HCT116 (cell line): ENCODE measurements around the gene NEO1. TPM values are rescaled to one million over a fixed set of nuclear protein-coding genes. Genes with fewer than 3 reads are reported as not detected.

Experiments used
- ATAC-seq: fragments of 200-7000 bp; cut with Tn5 transposase; 2 replicates; pipeline ENCODE4 v1.9.1; 2020; ENCODE audit warnings: mild to moderate bottlenecking, moderate library complexity
- BruUV-seq: library from RNA; stranded (reverse); fragments of 400-500 nt; replicated peaks from 2 replicates; lab custom pipeline; 2021; lab: Mats Ljungman, UMichigan
- CTCF ChIA-PET: fragments of 300-600 bp; sonication (Branson Sonifier 250); formaldehyde crosslinking; loops from one replicate; lab custom pipeline; 2021; ENCODE audit warnings: antibody characterized with exemption; lab: Charles Lee
- POLR2A ChIA-PET: fragments of 300-600, 350-600 bp; sonication (Branson Sonifier 250); formaldehyde crosslinking; loops from one replicate; lab custom pipeline; 2021; ENCODE audit warnings: antibody characterized with exemption; lab: Charles Lee
- RAD21 ChIA-PET, 2 experiments: fragments of 300-600 bp; sonication (Branson Sonifier 250); formaldehyde crosslinking; loops; one replicate each; lab custom pipeline; 2023; ENCODE audit warnings: low total read pairs in 2 of 2; ENCODE audit not compliant: uncharacterized antibody in 2 of 2, unreplicated experiment in 2 of 2, low non-redundant PET in 1 of 2; lab: Charles Lee
- DNase-seq: peaks from one replicate; pipeline ENCODE4 v3.0.0-alpha.2; 2010; ENCODE audit warnings: low read depth, low spot score
- H2AFZ ChIP-seq: fragments of 200-600 bp; shearing (Covaris generic), sonication (generic); 2 replicates; pipeline ENCODE4 v1.6.1; 2017; ENCODE audit warnings: low read depth, mixed run types, mixed read lengths, antibody characterized with exemption, low read length; ENCODE audit not compliant: poor library complexity, severe bottlenecking
- H3K27ac ChIP-seq: 2 replicates; pipeline ENCODE4 v1.5.1; 2012; ENCODE audit warnings: low read depth, low read length
- H3K27me3 ChIP-seq: fragments of 200-600 bp; sonication (generic); 2 replicates; pipeline ENCODE4 v1.6.1; 2016; ENCODE audit warnings: mixed run types, low read length, mixed read lengths; ENCODE audit not compliant: insufficient read depth
- H3K36me3 ChIP-seq, 2 experiments: fragments of 200-500 bp in 1 of 2; fragments of 200-600 bp in 1 of 2; sonication (Bioruptor generic) in 1 of 2; sonication (generic) in 1 of 2; 2 replicates each; pipeline versions ENCODE4 v1.5.1 to v1.6.1; 2014 to 2016; ENCODE audit warnings: low read length in 2 of 2, inconsistent platforms in 1 of 2, mixed read lengths in 1 of 2, mixed run types in 1 of 2; ENCODE audit not compliant: insufficient read depth in 2 of 2, control insufficient read depth in 1 of 2
- H3K4me1 ChIP-seq, 2 experiments: fragments of 200-600 bp in 1 of 2; sonication (generic) in 1 of 2; 2 replicates each; pipeline versions ENCODE4 v1.5.1 to v1.6.1; 2012 to 2017; ENCODE audit warnings: low read length in 2 of 2, inconsistent platforms in 1 of 2, mild to moderate bottlenecking in 1 of 2, mixed read lengths in 1 of 2, mixed run types in 1 of 2, moderate library complexity in 1 of 2; ENCODE audit not compliant: insufficient read depth in 2 of 2, control insufficient read depth in 1 of 2
- H3K4me2 ChIP-seq: fragments of 200-600 bp; sonication (generic); 2 replicates; pipeline ENCODE4 v1.6.1; 2017; ENCODE audit warnings: mixed run types, low read length, mixed read lengths
- H3K4me3 ChIP-seq, 2 experiments: fragments of 200-600 bp in 1 of 2; sonication (generic) in 1 of 2; replicated peaks in 1 of 2; 2 replicates each; pipeline ENCODE4 v1.5.1; 2011 to 2016; ENCODE audit warnings: low read length in 2 of 2, control low read depth in 1 of 2, low read depth in 1 of 2, mild to moderate bottlenecking in 1 of 2, mixed read lengths in 1 of 2, mixed run types in 1 of 2
- H3K79me2 ChIP-seq: fragments of 200-600 bp; sonication (generic); 2 replicates; pipeline ENCODE4 v1.6.1; 2017; ENCODE audit warnings: mild to moderate bottlenecking, mixed run types, low read length, moderate library complexity, mixed read lengths; ENCODE audit not compliant: insufficient read depth
- H3K9ac ChIP-seq: fragments of 200-600 bp; sonication (generic); 2 replicates; pipeline ENCODE4 v1.6.1; 2016; ENCODE audit warnings: low read length, mixed read lengths
- H3K9me2 ChIP-seq: fragments of 200-600 bp; sonication (generic), shearing (Covaris generic); 2 replicates; pipeline ENCODE4 v1.6.1; 2017; ENCODE audit warnings: mixed run types, mild to moderate bottlenecking, moderate library complexity; ENCODE audit not compliant: insufficient read depth
- H3K9me3 ChIP-seq, 2 experiments: fragments of 200-500 bp in 1 of 2; fragments of 200-600 bp in 1 of 2; sonication (Bioruptor generic) in 1 of 2; sonication (generic) in 1 of 2; 2 replicates each; pipeline ENCODE4 v1.6.1; 2014 to 2017; ENCODE audit warnings: low read length in 2 of 2, mixed read lengths in 2 of 2, inconsistent platforms in 1 of 2, low read depth in 1 of 2, mild to moderate bottlenecking in 1 of 2, mixed run types in 1 of 2, moderate library complexity in 1 of 2; ENCODE audit not compliant: control insufficient read depth in 1 of 2, insufficient read depth in 1 of 2
- H4K20me1 ChIP-seq: fragments of 200-600 bp; sonication (generic), shearing (Covaris generic); 2 replicates; pipeline ENCODE4 v1.6.1; 2017; ENCODE audit warnings: mixed run types, mild to moderate bottlenecking, moderate library complexity; ENCODE audit not compliant: insufficient read depth
- ATF3 ChIP-seq: IDR thresholded peaks from 2 replicates; pipeline ENCODE4 v1.6.1; 2012
- CEBPB ChIP-seq: IDR thresholded peaks from 2 replicates; pipeline ENCODE4 v1.6.1; 2012; ENCODE audit warnings: low read depth
- CTCF ChIP-seq, 3 experiments: fragments of 200-600 bp in 1 of 3; sonication (generic) in 1 of 3; IDR thresholded peaks in 2 of 3; conservative IDR thresholded peaks in 1 of 3; 2 replicates each; pipeline ENCODE4 v1.5.1; 2012 to 2017; ENCODE audit warnings: low read depth in 2 of 3, low read length in 2 of 3, antibody characterized with exemption in 1 of 3, borderline replicate concordance in 1 of 3, control low read depth in 1 of 3, mild to moderate bottlenecking in 1 of 3, mixed read lengths in 1 of 3, mixed run types in 1 of 3, moderate library complexity in 1 of 3; ENCODE audit not compliant: insufficient read depth in 1 of 3
- EGR1 ChIP-seq: IDR thresholded peaks from 2 replicates; pipeline ENCODE4 v1.6.1; 2012; ENCODE audit warnings: low read depth
- EZH2 ChIP-seq: fragments of 200-600 bp; sonication (generic); IDR thresholded peaks from 2 replicates; pipeline ENCODE4 v1.6.1; 2017; ENCODE audit warnings: antibody characterized with exemption, mixed run types
- POLR2A ChIP-seq: IDR thresholded peaks from 2 replicates; pipeline ENCODE4 v1.7.0; 2011; ENCODE audit warnings: borderline replicate concordance; ENCODE audit not compliant: insufficient read depth, insufficient read length; ENCODE audit errors: extremely low read depth
- POLR2AphosphoS5 ChIP-seq: IDR thresholded peaks from 2 replicates; pipeline ENCODE4 v1.6.1; 2011; ENCODE audit warnings: mild to moderate bottlenecking, low read depth, low read length, moderate library complexity
- RAD21 ChIP-seq: IDR thresholded peaks from 2 replicates; pipeline ENCODE4 v1.6.1; 2012; ENCODE audit warnings: low read depth, mild to moderate bottlenecking
- SRF ChIP-seq: IDR thresholded peaks from 2 replicates; pipeline ENCODE4 v1.6.1; 2012; ENCODE audit warnings: low read depth
- intact Hi-C: fragments of 100-400 bp; cut with micrococcal nuclease; formaldehyde crosslinking; loops from 2 replicates; pipeline ENCODE4 v1.10.0; 2022
- total RNA-seq: library from RNA; stranded (reverse); gene quantifications from one replicate; pipeline ENCODE4 v1.2.1, GENCODE V29; 2021; ENCODE audit not compliant: unreplicated experiment

Gene NEO1
- total RNA-seq, 1 experiment from 2014 or later = 30.0 TPM

DNA sequence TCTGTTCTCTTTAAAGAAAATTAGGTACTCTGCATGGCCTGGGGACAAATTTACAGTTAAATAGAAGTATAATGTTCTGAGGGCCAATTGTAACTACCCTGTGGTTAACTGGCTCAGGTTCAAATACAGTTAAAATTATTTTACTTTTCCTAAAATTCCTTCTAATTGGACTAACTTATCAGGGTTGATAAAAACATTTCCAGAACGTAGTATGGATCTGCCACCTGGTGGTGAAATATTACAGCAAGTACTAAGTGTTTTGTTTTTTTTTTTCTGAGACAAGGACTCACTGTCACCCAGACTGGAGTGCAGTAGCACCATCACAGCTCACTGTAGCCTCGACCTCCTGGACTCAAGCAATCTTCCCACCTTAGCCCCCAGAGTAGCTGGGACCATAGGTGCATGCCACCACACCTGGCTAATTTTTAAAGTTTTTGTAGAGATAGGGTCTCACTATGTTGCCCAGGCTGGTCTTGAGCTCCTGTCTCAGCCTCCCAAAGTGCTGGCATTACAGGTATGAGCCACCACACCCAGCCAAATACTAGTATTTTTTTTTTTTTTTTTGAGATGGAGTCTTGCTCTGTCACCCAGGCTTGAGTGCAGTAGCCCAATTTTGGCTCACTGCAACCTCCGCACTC, 29.2 kb downstream of the NEO1 start:
- Histone ChIP-seq H4K20me1 (no peaks in the 10 kb centered on the region), H3K79me2 (no peaks in the 10 kb centered on the region), H3K9me2 (no peaks in the 10 kb centered on the region), H3K36me3 (no peaks in the 10 kb centered on the region), H3K27me3 (no peaks in the 10 kb centered on the region), H2AFZ (no peak overlapping the region), H3K27ac (no peak overlapping the region), H3K4me2 (no peak overlapping the region), H3K9me3 (no peaks in the 10 kb centered on the region), H3K4me1 (no peaks in the 10 kb centered on the region), H3K9ac (no peak overlapping the region), H3K4me3 (no peak overlapping the region)
- ChIA-PET RAD21 (interaction anchor here (0.7 to 1.5 kb wide), 3 partner anchors 244 to 360 kb away, joined by 3 to 4 read pairs (median 3); no protein-coding TSS in a partner anchor), CTCF (interaction anchor here (1.0 to 3.0 kb wide), 8 partner anchors 10 to 481 kb away, joined by 3 to 21 read pairs (median 3); no protein-coding TSS in a partner anchor), POLR2A (no interaction called here)
- intact Hi-C loops = loop anchor here (1.0 kb wide), 3 partner anchors 284 to 359 kb away; no protein-coding TSS in a partner anchor
- TF ChIP-seq SRF = no peak
- TF ChIP-seq RAD21 = peak; percentile 86
- no peak for TF ChIP-seq EZH2
- peak; percentile 49 to 79 (median 69); a peak in 5 of 6 replicates for TF ChIP-seq CTCF (IDR thresholded peaks at IDR 0.05 in 2 of 3, conservative IDR thresholded peaks at IDR 0.05 in 1 of 3; ENCODE audit: borderline replicate concordance in 1 of 3, insufficient read depth in 1 of 3, low read depth in 2 of 3, low read length in 2 of 3)
- no peak for TF ChIP-seq EGR1
- no peak for TF ChIP-seq ATF3
- TF ChIP-seq POLR2A = no peak
- TF ChIP-seq CEBPB = no peak
- TF ChIP-seq POLR2AphosphoS5 = no peak
- ATAC-seq (peak; percentile 58), DNase-seq (peak; percentile 54)
- BruUV-seq = no TSS peak
